Erythroblast (primary cell): ENCODE data around the gene FOXI1.

Experiments used
- GATA1 ChIP-seq: IDR thresholded peaks from 2 replicates; pipeline ENCODE4 v1.6.1; 2011; ENCODE audit warnings: low read depth, mild to moderate bottlenecking, control low read depth, low read length, moderate library complexity
- POLR2A ChIP-seq: IDR thresholded peaks from 2 replicates; pipeline ENCODE4 v1.6.1; 2011; ENCODE audit warnings: mild to moderate bottlenecking, low read length

DNA sequence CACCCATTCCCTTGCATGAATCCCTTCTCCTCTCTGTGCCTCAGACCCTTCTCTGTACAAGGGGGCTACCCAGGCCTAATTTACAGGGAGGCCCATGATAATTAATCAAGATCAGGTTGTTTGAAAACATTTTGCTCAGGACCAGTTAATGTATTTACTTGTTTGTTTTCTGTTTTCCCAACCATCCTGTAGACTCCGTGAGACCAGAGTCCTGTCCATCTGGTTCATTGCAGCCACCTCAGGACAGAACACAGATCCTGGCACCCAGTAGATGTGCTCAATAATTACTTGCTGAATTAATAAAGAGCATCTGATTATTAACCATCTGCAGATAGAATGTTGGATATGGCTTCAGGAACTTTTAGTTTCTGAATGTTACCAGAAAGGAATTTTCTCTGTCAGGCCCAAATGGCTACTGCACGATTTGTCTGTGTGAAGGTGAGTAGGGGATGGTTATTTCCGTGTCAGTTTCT, 27.3 kb downstream of the FOXI1 start:
- no peak for TF ChIP-seq POLR2A
- no peak for TF ChIP-seq GATA1
